22Rv1 (cell line): ENCODE data around the gene CDC20.

Experiments used
- H3K27ac ChIP-seq: fragments of 450-650 bp; 2 replicates; pipeline ENCODE4 v1.5.1; 2017
- CTCF ChIP-seq: fragments of 450-650 bp; IDR thresholded peaks from 2 replicates; pipeline ENCODE4 v1.5.1; 2017; ENCODE audit warnings: mild to moderate bottlenecking
- ZFX ChIP-seq: fragments of 450-650 bp; IDR thresholded peaks from 2 replicates; pipeline ENCODE4 v1.6.1; 2017; ENCODE audit warnings: antibody characterized with exemption, borderline replicate concordance

The CDC20 gene

GRCh38 chr1:43314233-43314632 lies 44.5 kb upstream of the CDC20 start:
- H3K27ac ChIP-seq, result no peak overlapping the region
- no peak for TF ChIP-seq CTCF
- TF ChIP-seq ZFX, result no peak

DNA sequence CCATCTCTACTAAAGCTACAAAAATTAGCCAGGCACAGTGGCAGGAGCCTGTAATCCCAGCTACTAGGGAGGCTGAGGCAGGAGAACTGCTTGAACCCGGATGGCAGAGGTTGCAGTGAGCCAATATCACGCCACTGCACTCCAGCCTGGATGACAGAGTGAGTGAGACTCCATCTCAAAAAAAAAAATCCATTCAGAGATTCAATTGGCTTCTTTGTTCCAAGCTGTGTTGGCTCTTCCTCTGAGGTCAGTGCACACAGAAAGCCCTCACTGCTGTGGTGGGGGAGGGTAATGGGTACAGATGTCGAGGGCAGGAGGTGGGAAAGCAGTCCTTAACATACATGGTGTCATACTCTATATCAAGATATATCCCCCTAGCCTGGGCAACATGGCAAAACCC lies 43.3 kb upstream of the CDC20 start:
- no peak overlapping the region for H3K27ac ChIP-seq
- TF ChIP-seq ZFX (no peak), CTCF (no peak)

DNA sequence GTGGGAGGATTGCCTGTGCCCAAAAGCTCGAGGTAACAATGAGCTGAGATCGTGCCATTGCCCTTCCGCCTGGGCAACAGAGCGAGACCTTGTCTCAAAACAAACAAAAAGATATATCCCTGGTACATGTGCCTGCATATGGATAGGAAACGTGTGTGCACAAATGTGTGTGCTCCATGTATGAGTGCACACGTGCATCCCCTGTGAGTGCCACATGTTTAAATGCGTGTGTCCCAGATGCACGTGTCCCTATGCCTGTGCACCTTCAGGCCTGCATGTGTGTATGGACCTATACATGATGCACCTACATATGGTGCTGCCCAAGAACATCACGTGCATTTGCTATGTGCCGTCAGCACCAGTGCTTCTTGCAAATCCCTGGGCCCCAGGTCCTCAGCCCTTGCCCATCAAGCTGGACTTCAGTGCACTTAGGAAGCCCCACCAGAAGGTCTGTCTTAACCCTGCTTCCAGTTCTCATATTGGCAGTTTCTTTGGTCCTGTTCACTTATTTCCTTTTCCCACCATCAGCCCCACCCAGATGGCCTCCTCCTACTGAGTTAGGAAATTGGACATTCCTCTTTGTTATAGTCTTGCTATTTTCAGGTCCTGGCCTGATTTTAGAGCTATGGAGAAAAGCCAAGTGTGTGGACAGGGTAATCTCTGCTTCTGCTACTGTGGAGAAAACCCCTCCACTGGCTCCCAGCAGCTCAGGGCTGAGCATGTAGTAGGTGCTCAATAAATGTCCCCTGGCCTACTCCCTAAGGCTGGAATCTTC lies 42.6 kb upstream of the CDC20 start:
- H3K27ac ChIP-seq, result no peak overlapping the region
- no peak for TF ChIP-seq CTCF
- no peak for TF ChIP-seq ZFX

DNA sequence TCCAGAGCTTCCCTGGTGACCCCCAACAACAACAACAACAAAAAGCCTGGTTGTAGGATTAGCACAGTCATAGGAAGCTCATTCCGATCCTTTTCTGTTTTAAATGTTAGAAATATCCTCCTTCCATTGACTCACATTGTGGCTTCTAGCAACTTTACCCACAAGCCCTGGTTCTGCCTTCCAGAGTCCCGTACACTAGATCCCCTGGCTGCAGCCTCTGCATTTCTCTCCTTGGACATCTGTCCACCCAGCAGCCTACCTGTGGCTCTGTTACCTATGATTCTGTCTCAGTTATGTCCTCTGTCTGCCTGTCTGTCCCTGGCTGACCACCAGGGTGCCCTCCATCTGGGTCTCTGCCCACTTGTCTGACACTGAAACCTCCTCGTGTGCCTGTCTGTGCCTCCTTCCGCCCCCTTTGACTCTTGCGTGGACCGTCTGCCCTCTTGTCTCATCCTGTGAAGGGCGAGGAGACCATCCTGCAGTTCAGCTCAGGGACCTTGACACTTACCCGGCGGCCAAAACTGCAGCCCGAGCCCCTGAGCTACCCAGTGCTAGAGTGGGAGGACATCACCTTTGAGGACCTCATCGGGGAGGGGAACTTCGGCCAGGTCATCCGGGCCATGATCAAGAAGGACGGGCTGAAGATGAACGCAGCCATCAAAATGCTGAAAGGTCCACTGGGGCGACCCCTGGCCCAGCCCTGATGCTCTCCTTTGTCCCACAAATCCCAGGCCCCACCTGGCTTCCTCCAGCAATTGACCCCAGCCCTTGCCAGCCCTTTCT lies 41.9 kb upstream of the CDC20 start:
- no peak for TF ChIP-seq CTCF
- no peak for TF ChIP-seq ZFX
- no peak overlapping the region for H3K27ac ChIP-seq

DNA sequence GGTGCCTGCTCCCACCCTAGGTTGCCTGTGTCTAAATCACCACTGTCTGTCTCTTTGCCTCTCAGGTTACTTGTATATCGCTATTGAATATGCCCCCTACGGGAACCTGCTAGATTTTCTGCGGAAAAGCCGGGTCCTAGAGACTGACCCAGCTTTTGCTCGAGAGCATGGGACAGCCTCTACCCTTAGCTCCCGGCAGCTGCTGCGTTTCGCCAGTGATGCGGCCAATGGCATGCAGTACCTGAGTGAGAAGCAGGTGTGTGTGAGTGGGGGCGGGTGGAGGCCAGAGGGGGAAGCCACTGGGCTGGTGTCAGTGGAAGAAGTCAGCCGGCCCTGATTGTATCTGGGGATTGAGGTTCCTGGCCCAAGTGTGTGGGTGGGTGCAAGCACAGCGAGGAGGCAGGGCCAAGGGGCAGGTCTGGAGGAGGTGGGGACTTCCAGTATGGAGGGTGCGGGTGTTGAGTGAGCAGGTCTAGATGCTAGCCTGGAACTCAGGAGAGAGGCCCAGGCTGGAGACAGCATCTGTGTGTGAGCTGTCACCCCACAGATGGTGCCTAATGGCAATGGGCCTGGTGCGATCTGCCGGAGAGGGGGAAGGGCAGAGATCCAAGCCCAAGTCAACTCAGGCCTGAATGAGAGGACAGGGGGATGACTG lies 40.8 kb upstream of the CDC20 start:
- no peak overlapping the region for H3K27ac ChIP-seq
- TF ChIP-seq CTCF (no peak), ZFX (no peak)

GRCh38 chr1:43318831-43319230 lies 40.0 kb upstream of the CDC20 start:
- no peak overlapping the region for H3K27ac ChIP-seq
- TF ChIP-seq ZFX (no peak), CTCF (no peak)
